LHCN-M2 (cell line): ENCODE data around the gene GPR137. TPM values are rescaled to one million over a fixed set of nuclear protein-coding genes. Genes with fewer than 3 reads are reported as not detected.

Experiments
- DNase-seq: peaks from one replicate; pipeline ENCODE4 v3.0.0-alpha.2; 2012; ENCODE audit warnings: low read depth
- total RNA-seq: library from RNA; depleted of rRNA; stranded (reverse); fragments of >200 nt; gene quantifications from 2 replicates; pipeline ENCODE4 v1.2.3, GENCODE V29; 2014

GPR137 gene
- total RNA-seq, 1 experiment from 2014 or later = 26.8 TPM

- peak; percentile 86 for DNase-seq
Measured at GRCh38 chr11:64284048-64284961, 1.3 kb upstream of the GPR137 start, which contains the start of gene BAD. Gene BAD (minus strand): TSS chr11:64284665. CDS start chr11:64284368, 297 bp downstream.

GRCh38 chr11:64285885-64286800, 495 bp downstream of the GPR137 start:
- peak; percentile 19 for DNase-seq

- DNase-seq = no peak
Measured at GRCh38 chr11:64286801-64287159, 1.1 kb downstream of the GPR137 start.

GRCh38 chr11:64287676-64288352, 2.2 kb downstream of the GPR137 start:
- no peak for DNase-seq

GRCh38 chr11:64288353-64288750, 2.7 kb downstream of the GPR137 start:
- DNase-seq = no peak

GRCh38 chr11:64289002-64289564, 3.4 kb downstream of the GPR137 start:
- no peak for DNase-seq

GRCh38 chr11:64290352-64291261, 5.0 kb downstream of the GPR137 start:
- DNase-seq = no peak

- no peak for DNase-seq
Measured at GRCh38 chr11:64291262-64291751, 5.7 kb downstream of the GPR137 start, which contains the start of gene KCNK4. Gene KCNK4 (plus strand): TSS chr11:64291302. CDS start chr11:64293019, 1,717 bp downstream.

- no peak for DNase-seq
Measured at GRCh38 chr11:64291752-64292459, 6.3 kb downstream of the GPR137 start.

- no peak for DNase-seq
Measured at GRCh38 chr11:64292460-64293254, 7.0 kb downstream of the GPR137 start.

GRCh38 chr11:64294774-64295173, 9.1 kb downstream of the GPR137 start:
- no peak for DNase-seq

- DNase-seq = no peak
Measured at GRCh38 chr11:64295760-64296159, 10.1 kb downstream of the GPR137 start.

GRCh38 chr11:64296236-64296635, 10.6 kb downstream of the GPR137 start:
- DNase-seq = no peak

GRCh38 chr11:64296830-64297698, 11.4 kb downstream of the GPR137 start:
- no peak for DNase-seq

- no peak for DNase-seq
Measured at GRCh38 chr11:64297699-64298358, 12.2 kb downstream of the GPR137 start.

- no peak for DNase-seq
Measured at GRCh38 chr11:64298966-64299846, 13.6 kb downstream of the GPR137 start.
